ENCODE data around the gene ZNF92.
A peak's percentile ranks its signal among the peaks of the same experiment; 100 is the strongest.

GRCh38 chr7:65430344-65431186, 56.9 kb downstream of the ZNF92 start:
- TF ChIP-seq CTCF (IDR thresholded peaks at IDR 0.05) (no peak), EP300 (IDR thresholded peaks at IDR 0.05) (no peak), POLR2AphosphoS5 (IDR thresholded peaks at IDR 0.05) (peak; percentile 20)
